RCC 7860 (cell line): ENCODE data around the gene SNX18.
"Not testable (repeated sequence)": the region's sequence is repeated elsewhere in the genome, so short reads cannot be mapped to it uniquely, and the experiment has no call there.

Source experiments
- DNase-seq: peaks from one replicate; pipeline ENCODE4 v3.0.0-alpha.2; 2015; ENCODE audit warnings: low spot score
- FAIRE-seq: peaks from 2 replicates; lab custom pipeline; 2012; peaks lifted over from hg19 to GRCh38; lab: Jason Lieb, UNC

SNX18 gene

DNA sequence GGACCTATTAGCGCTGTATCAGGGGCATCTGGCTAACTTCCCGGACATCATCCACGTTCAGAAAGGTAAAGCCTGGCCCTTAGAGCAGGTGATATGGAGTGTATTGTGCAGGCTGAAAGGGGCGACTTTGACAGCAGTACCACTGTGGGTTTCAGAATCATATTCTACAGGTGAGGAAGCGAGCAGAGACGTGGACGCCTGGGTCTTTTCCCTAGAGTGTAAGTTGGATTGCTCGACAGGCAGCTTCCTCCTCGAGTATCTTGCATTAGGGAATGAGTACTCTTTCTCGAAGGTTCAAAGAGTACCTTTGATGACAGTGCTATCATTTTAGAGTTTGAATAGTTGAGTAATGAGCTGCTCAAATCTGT, 1.9 kb downstream of the SNX18 start:
- no peak for DNase-seq

GRCh38 chr5:54520438-54520846, 2.9 kb downstream of the SNX18 start:
- DNase-seq (no peak), FAIRE-seq (no peak)

More for the DNA sequence above, 1.9 kb downstream of the SNX18 start:
- no peak for FAIRE-seq

- no peak for DNase-seq
- FAIRE-seq, result no peak
These were observed 3.4 kb downstream of the SNX18 start for GRCh38 chr5:54520940-54521339.

- no peak for FAIRE-seq
- DNase-seq, result no peak
These were observed 4.4 kb downstream of the SNX18 start for GRCh38 chr5:54521856-54522479.

DNA sequence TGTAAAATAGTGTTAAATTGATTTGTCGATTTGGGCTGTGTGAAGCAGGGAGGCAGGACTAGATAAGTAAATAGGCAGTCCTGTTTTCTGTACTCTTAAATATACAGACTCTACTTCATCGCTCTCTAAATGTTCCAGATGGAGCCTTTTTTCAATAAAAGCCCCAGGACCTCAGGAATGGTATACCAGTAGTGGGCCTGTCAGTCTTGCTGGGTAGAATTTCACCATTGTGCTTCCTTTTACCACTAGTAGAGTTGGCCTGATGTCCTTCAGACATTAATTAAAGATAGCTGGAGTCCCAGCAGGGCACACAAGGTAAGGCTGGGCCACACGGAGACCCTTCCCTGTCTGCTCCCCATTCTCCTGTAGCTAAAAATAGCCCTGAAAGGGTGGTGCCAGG, 6.0 kb downstream of the SNX18 start:
- FAIRE-seq (no peak), DNase-seq (no peak)

GRCh38 chr5:54524082-54524481, 6.5 kb downstream of the SNX18 start:
- no peak for FAIRE-seq

DNA sequence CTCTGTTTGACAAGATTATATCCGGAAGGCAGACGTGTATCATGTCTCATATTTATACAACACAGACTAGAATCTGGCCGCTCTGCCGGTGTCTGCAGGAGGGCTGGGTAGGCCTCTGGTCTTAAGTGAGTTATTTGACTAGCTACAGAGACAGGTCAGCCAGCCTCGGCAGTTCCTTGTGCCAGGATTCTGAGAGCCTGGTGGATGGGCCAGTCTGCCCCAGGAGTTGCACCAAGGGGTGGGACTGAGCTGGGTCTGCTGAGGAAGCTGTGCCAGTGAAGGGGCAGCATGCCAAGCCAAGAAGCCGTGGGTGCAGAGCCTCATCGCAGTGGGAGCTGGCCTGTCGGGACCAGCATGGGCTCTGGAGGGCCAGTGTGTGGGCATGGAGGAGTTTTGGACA, 7.1 kb downstream of the SNX18 start:
- FAIRE-seq, result no peak
- no peak for DNase-seq

More at GRCh38 chr5:54524082-54524481, 6.5 kb downstream of the SNX18 start:
- no peak for DNase-seq

- DNase-seq (no peak), FAIRE-seq (no peak)
These were observed 7.7 kb downstream of the SNX18 start for GRCh38 chr5:54525261-54525660.

GRCh38 chr5:54525692-54526091, 8.1 kb downstream of the SNX18 start:
- DNase-seq, result no peak
- FAIRE-seq, result no peak

- no peak for FAIRE-seq
These were observed 9.2 kb downstream of the SNX18 start for GRCh38 chr5:54526604-54527288.

DNA sequence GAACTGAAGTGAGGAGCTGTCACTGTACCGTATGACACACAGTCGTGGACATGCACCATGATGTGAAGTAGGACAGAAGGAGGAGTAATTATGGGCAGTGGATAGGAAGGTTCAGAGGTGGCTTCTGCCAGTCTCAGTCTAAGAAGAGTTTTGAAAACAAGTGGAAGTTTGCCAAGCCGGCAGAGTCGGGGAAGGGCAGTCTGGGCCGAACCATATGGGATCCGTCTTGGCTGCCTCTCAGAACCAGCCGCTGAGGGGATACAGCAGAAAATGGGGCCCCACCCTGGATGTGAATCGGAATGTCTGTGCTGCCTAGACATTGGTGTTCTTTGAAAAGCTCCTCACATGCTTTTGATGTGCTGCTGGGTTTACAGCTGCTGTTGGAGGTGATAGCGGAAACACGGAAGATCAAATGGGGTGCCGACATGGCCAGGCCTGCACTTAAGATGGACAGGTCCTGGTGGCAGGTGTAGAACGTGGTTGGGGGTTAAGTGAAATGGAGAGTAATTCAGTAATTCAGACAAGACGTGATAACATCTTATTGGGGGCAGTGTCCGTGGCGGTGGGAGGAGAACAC, 11.2 kb downstream of the SNX18 start:
- DNase-seq, result no peak
- FAIRE-seq, result no peak

More at GRCh38 chr5:54526604-54527288, 9.2 kb downstream of the SNX18 start:
- DNase-seq, result no peak

GRCh38 chr5:54529565-54529964, 12.0 kb downstream of the SNX18 start:
- FAIRE-seq, result no peak
- no peak for DNase-seq

- DNase-seq, result no peak
- FAIRE-seq, result no peak
These were observed 14.0 kb downstream of the SNX18 start for GRCh38 chr5:54531546-54531945.

DNA sequence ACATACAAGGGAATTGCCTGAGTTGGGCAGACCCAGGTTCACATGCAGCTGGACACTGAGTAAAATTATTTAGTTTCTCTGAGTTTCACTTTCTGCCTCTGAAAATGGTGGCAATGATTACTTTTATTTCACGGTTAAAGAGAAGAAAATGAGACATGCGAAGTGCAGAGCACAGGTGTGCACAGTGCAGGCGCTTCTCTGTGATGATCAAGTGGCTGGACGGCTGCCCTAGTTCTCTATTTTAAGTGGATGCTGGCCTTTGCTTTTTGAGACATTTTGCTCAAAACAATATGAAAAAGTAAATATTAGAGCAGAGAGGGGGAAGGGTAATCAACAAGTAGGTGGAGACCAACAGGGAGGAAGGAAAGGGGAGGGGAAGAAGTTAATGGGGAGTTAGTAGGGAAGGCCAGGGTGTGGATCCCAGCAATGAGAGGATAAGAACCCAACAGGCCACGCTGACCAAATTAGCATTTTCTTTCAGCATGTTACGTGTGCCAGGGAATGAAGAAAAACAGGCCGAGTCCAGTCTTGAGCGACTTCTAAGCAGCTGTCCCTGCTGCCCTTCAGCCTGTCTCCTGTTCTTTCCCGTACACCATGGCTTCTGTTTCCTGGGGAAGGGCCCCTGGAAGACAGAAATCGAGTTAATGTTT, 16.1 kb downstream of the SNX18 start:
- no peak for DNase-seq
- no peak for FAIRE-seq

GRCh38 chr5:54534191-54535004, 16.8 kb downstream of the SNX18 start:
- FAIRE-seq (no peak), DNase-seq (no peak)

- FAIRE-seq (no peak), DNase-seq (no peak)
These were observed 17.7 kb downstream of the SNX18 start for GRCh38 chr5:54535149-54535844.

DNA sequence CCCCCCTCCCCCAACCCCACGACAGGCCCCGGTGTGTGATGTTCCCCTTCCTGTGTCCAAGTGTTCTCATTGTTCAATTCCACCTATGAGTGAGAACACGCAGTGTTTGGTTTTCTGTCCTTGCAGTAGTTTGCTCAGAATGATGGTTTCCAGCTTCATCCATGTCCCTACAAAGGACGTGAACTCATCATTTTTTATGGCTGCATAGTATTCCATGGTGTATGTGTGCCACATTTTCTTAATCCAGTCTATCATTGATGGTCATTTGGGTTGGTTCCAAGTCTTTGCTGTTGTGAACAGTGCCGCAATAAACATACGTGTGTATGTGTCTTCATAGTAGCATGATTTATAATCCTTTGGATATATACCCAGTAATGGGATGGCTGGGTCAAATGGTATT, 18.8 kb downstream of the SNX18 start:
- not testable (repeated sequence) for FAIRE-seq

GRCh38 chr5:54536861-54537260, 19.3 kb downstream of the SNX18 start:
- not testable (repeated sequence) for FAIRE-seq, DNase-seq

More for the DNA sequence above, 18.8 kb downstream of the SNX18 start:
- DNase-seq, result not testable (repeated sequence)

DNA sequence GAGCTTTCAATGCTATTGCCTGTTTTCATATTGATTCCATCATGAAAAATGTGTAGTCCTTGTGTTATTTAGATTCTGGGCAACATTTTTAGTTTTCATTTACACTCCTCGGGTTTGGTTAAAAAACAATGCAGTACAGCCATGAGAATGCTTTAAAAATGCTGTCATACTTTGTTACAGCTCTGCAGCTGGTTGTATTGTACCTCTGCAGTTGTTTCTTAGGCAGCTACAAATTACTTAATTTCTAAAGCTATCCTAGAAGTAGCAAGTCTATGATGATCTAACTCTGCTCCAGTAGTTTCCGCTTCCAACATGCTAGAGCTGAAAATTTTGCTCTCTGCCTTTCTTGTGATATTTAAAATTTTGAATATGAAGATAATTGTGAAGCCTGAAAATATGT, 20.2 kb downstream of the SNX18 start:
- FAIRE-seq (no peak), DNase-seq (no peak)

DNA sequence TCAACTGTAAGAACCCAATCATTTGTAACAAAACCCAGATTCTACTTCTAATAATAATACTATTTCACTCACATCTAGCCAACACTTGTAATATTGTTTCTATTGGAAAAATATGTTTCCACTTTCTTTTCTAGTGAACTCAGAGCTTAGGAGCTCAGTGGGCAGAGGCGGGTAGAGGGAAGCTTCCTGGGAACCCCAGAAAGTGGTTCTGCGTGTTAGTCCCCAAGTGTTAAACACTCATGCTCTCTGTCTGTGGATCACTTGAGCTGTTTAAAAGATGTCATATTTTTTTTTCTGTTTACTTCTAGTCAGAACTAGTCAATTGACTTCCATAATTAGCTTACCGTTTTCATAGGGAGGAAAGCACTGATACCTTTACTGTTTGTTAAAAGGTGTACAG, 20.6 kb downstream of the SNX18 start:
- DNase-seq (no peak), FAIRE-seq (no peak)
